Liver (tissue), 9 donors: Measurements from ENCODE around the gene PUSL1. TPM values are rescaled to one million over a fixed set of nuclear protein-coding genes. Genes with fewer than 3 reads are reported as not detected.

Source experiments
- DNase-seq: peaks from one replicate; pipeline ENCODE4 v3.0.0-alpha.2; 2017; ENCODE audit warnings: low spot score
- H3K27ac ChIP-seq, 2 donors: one replicate each; pipeline ENCODE4 v1.7.0; 2013; ENCODE audit warnings: inconsistent platforms in 2 of 2, low read length in 2 of 2, control low read depth in 1 of 2, low read depth in 1 of 2, mild to moderate bottlenecking in 1 of 2
- H3K27me3 ChIP-seq, 4 donors: one replicate each; pipeline versions ENCODE4 v1.6.1 to v1.7.0; 2013; ENCODE audit warnings: low read length in 3 of 4, inconsistent platforms in 1 of 4, mild to moderate bottlenecking in 1 of 4, moderate library complexity in 1 of 4; ENCODE audit not compliant: control insufficient read depth in 4 of 4, insufficient read depth in 4 of 4
- H3K36me3 ChIP-seq, 4 donors: one replicate each; pipeline versions ENCODE4 v1.6.1 to v1.7.0; 2013; ENCODE audit warnings: low read length in 3 of 4, mild to moderate bottlenecking in 3 of 4, low read depth in 1 of 4, moderate library complexity in 1 of 4; ENCODE audit not compliant: control insufficient read depth in 4 of 4, insufficient read depth in 3 of 4
- H3K4me1 ChIP-seq, 4 donors: one replicate each; pipeline versions ENCODE4 v1.6.1 to v1.7.0; 2013; ENCODE audit warnings: low read length in 3 of 4, mild to moderate bottlenecking in 3 of 4, moderate library complexity in 1 of 4; ENCODE audit not compliant: control insufficient read depth in 4 of 4, insufficient read depth in 4 of 4
- H3K4me3 ChIP-seq, 3 donors: one replicate each; pipeline versions ENCODE4 v1.6.1 to v1.7.0; 2013; ENCODE audit warnings: low read length in 3 of 3, control low read depth in 1 of 3, low read depth in 1 of 3, mild to moderate bottlenecking in 1 of 3
- H3K9ac ChIP-seq, 2 donors: one replicate each; pipeline ENCODE4 v1.7.0; 2013; ENCODE audit warnings: low read length in 2 of 2, mild to moderate bottlenecking in 2 of 2, moderate library complexity in 2 of 2, control low read depth in 1 of 2, low read depth in 1 of 2
- H3K9me3 ChIP-seq, 4 donors: one replicate each; pipeline versions ENCODE4 v1.6.1 to v1.7.0; 2013; ENCODE audit warnings: low read length in 3 of 4; ENCODE audit not compliant: control insufficient read depth in 4 of 4
- FOXA1 ChIP-seq: IDR thresholded peaks from 2 replicates; pipeline ENCODE4 v1.6.1; 2016; ENCODE audit warnings: antibody characterized with exemption
- HNF4A ChIP-seq, 2 donors: conservative IDR thresholded peaks; 2 replicates each; pipeline ENCODE4 v1.6.1; 2016; ENCODE audit warnings: antibody characterized with exemption in 2 of 2, mild to moderate bottlenecking in 2 of 2
- HNF4G ChIP-seq: IDR thresholded peaks from 2 replicates; pipeline ENCODE4 v1.6.1; 2016; ENCODE audit warnings: antibody characterized with exemption
- JUND ChIP-seq, 2 donors: IDR thresholded peaks; 2 replicates each; pipeline ENCODE4 v1.6.1; 2016; ENCODE audit warnings: antibody characterized with exemption in 2 of 2
- NR2F2 ChIP-seq: IDR thresholded peaks from 2 replicates; pipeline ENCODE4 v1.6.1; 2016; ENCODE audit warnings: antibody characterized with exemption
- RAD21 ChIP-seq, 2 donors: IDR thresholded peaks; 2 replicates each; pipeline ENCODE4 v1.6.1; 2016; ENCODE audit warnings: antibody characterized with exemption in 2 of 2, mild to moderate bottlenecking in 2 of 2
- RXRA ChIP-seq, 2 donors: IDR thresholded peaks; 2 replicates each; pipeline ENCODE4 v1.6.1; 2017 to 2018; ENCODE audit warnings: antibody characterized with exemption in 2 of 2, mild to moderate bottlenecking in 1 of 2
- TAF1 ChIP-seq: conservative IDR thresholded peaks from 2 replicates; pipeline ENCODE4 v1.6.1; 2016; ENCODE audit warnings: antibody characterized with exemption, mild to moderate bottlenecking
- WGBS: extraction: QIAGEN DNeasy Blood & Tissue Kit; methylation state at CpG from one replicate; pipeline ENCODE4 v1.1.7; 2013; 5-methylcytosine and 5-hydroxymethylcytosine counted together
- polyA plus RNA-seq, 2 donors: library from polyadenylated mRNA; stranded (reverse) in 1 of 2; unstranded in 1 of 2; fragments of 200-250 nt in 1 of 2; fragments of >200 nt in 1 of 2; fragmentation: Nextera tagmentation in 1 of 2; extraction: Ambion mirVana in 1 of 2; gene quantifications; one replicate each; pipeline versions ENCODE4 v1.2.1 to v1.2.3, GENCODE V29; 2013 to 2015
- total RNA-seq, 2 donors: library from RNA; depleted of rRNA; stranded (reverse); fragments of >200 nt; gene quantifications; one replicate each; pipeline ENCODE4 v1.2.3, GENCODE V29; 2014
- TF ChIP-seq, protein P1 (sequence below): IDR thresholded peaks from 2 replicates; pipeline ENCODE4 v1.6.1; 2016; ENCODE audit warnings: antibody characterized with exemption
- TF ChIP-seq, protein P2 (sequence below): IDR thresholded peaks from 2 replicates; pipeline ENCODE4 v1.6.1; 2016; ENCODE audit warnings: antibody characterized with exemption
- TF ChIP-seq, protein P3 (sequence below): IDR thresholded peaks from 2 replicates; pipeline ENCODE4 v1.6.1; 2016; ENCODE audit warnings: antibody characterized with exemption
- TF ChIP-seq, protein P4 (sequence below): IDR thresholded peaks from 2 replicates; pipeline ENCODE4 v1.6.1; 2016; ENCODE audit warnings: antibody characterized with exemption, mild to moderate bottlenecking
- donor health status: healthy.
- donor health status: healthy.
- donor health status: healthy.
- donor health status: healthy.
- donor health status: healthy.

Gene PUSL1
- total and polyA plus RNA-seq, 4 donors: 9.3 to 14.9 (median 10.3) TPM

DNA sequence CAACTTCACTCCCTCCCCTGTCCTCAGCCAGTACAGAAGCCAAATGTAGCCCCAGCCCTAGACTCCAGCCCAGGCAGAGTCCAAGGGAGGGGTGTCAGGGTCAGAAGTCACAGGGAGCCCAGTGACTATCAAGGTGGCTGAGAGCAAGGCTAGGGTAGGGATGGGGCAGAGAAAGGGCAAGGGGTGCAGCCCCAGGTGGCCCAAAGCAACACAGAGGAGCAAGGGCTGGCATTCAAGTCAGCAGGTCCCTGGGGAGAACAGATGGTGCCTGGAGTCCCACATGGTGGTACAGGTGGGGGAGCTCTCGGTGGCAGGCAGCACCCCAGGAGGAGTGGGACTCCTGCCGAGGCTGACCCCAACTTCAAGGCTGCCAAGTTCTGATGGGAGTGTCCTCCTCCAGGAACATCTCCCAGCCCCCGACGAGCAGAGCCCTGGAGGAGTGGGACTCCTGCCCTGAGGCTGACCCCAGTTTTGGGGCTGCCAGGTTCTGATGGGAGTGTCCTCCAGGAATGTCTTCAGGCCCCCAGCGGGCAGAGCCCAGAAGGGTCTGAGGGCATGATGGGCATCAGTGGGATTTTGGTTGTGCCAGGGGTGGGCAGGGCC is 44.5 kb downstream of the PUSL1 start (continued):
- TF ChIP-seq, protein P1, sequence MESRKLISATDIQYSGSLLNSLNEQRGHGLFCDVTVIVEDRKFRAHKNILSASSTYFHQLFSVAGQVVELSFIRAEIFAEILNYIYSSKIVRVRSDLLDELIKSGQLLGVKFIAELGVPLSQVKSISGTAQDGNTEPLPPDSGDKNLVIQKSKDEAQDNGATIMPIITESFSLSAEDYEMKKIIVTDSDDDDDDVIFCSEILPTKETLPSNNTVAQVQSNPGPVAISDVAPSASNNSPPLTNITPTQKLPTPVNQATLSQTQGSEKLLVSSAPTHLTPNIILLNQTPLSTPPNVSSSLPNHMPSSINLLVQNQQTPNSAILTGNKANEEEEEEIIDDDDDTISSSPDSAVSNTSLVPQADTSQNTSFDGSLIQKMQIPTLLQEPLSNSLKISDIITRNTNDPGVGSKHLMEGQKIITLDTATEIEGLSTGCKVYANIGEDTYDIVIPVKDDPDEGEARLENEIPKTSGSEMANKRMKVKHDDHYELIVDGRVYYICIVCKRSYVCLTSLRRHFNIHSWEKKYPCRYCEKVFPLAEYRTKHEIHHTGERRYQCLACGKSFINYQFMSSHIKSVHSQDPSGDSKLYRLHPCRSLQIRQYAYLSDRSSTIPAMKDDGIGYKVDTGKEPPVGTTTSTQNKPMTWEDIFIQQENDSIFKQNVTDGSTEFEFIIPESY: no peak
- no peak for TF ChIP-seq HNF4A (conservative IDR thresholded peaks at IDR 0.05)
- TF ChIP-seq RAD21 (IDR thresholded peaks at IDR 0.05): no peak
- TF ChIP-seq, protein P2, sequence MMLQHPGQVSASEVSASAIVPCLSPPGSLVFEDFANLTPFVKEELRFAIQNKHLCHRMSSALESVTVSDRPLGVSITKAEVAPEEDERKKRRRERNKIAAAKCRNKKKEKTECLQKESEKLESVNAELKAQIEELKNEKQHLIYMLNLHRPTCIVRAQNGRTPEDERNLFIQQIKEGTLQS: no peak
- no peak for TF ChIP-seq RXRA (IDR thresholded peaks at IDR 0.05)
- TF ChIP-seq, protein P3, sequence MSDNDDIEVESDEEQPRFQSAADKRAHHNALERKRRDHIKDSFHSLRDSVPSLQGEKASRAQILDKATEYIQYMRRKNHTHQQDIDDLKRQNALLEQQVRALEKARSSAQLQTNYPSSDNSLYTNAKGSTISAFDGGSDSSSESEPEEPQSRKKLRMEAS: no peak

DNA sequence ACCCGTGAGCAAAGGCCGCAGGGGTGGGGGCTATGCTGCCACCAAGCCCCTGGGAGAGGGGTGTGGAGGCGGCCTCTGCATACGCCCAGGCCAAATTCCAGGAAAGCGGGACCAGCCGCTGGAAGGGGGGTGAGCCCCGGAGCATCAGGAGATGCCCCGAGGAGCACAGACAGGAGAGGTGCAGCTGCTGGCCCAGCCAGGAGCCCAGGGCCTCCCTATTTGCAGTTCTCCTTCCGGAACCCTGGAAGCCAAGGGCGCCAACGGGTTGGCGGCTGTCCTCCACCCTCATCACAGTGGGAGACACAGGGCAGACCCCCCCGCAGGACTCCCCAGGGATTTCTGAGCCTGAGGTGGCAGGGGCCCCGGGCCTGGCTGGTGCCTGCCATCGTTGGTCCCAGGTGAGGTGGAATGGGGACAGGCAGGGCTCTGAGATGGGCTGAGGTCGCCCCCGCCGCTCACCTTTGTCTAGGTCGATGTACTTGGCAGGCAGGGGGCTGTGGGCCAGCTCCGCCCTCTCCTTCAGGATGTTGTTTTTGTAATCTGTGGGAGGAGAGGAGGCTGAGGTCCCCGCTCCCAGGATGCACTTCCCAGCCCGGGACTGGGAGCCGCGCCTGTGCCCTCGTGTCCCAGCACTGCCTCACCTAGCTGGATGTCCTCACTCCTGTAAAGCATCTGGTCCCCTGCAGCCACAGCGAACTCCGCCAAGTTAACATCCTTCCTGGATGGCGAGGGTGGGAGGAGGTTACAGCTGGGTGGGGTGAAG is 45.2 kb downstream of the PUSL1 start:
- WGBS: 17% methylated on average over 28 of the region's 28 CpGs
- Histone ChIP-seq H3K9me3 (no peaks in the 10 kb centered on the region), H3K4me3 (no peak overlapping the region), H3K9ac (no peak overlapping the region), H3K4me1 (peaks cover 0 to 27% (median 4%) of the 10 kb centered on the region in 4 donors), H3K27ac (no peak overlapping the region), H3K36me3 (no peaks in the 10 kb centered on the region), H3K27me3 (peaks cover 0 to 2% (median 0%) of the 10 kb centered on the region in 4 donors)
- no peak for DNase-seq
- no peak for TF ChIP-seq NR2F2
- TF ChIP-seq HNF4G: no peak
- TF ChIP-seq, protein P2: no peak
- TF ChIP-seq JUND (IDR thresholded peaks at IDR 0.05): no peak
- TF ChIP-seq, protein P1: no peak
- TF ChIP-seq, protein P4, sequence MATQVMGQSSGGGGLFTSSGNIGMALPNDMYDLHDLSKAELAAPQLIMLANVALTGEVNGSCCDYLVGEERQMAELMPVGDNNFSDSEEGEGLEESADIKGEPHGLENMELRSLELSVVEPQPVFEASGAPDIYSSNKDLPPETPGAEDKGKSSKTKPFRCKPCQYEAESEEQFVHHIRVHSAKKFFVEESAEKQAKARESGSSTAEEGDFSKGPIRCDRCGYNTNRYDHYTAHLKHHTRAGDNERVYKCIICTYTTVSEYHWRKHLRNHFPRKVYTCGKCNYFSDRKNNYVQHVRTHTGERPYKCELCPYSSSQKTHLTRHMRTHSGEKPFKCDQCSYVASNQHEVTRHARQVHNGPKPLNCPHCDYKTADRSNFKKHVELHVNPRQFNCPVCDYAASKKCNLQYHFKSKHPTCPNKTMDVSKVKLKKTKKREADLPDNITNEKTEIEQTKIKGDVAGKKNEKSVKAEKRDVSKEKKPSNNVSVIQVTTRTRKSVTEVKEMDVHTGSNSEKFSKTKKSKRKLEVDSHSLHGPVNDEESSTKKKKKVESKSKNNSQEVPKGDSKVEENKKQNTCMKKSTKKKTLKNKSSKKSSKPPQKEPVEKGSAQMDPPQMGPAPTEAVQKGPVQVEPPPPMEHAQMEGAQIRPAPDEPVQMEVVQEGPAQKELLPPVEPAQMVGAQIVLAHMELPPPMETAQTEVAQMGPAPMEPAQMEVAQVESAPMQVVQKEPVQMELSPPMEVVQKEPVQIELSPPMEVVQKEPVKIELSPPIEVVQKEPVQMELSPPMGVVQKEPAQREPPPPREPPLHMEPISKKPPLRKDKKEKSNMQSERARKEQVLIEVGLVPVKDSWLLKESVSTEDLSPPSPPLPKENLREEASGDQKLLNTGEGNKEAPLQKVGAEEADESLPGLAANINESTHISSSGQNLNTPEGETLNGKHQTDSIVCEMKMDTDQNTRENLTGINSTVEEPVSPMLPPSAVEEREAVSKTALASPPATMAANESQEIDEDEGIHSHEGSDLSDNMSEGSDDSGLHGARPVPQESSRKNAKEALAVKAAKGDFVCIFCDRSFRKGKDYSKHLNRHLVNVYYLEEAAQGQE: no peak
- TF ChIP-seq TAF1: no peak
- TF ChIP-seq FOXA1: no peak
